NCI-H1417 treated with DMSO at 0.1 percent for 48 hours (cell line): Measurements from ENCODE around the gene DLGAP4.
A peak's percentile ranks its signal among the peaks of the same experiment; 100 is the strongest.

ENCODE experiments used
- DNase-seq: peaks from one replicate; lab custom pipeline; 2025; lab: John Stamatoyannopoulos, UW

DLGAP4 gene

GRCh38 chr20:36408219-36408618 is 102.1 kb downstream of the DLGAP4 start:
- no peak for DNase-seq

- no peak for DNase-seq
Measured at GRCh38 chr20:36411861-36412454, 105.8 kb downstream of the DLGAP4 start.

- no peak for DNase-seq
Measured at GRCh38 chr20:36415475-36416002, 109.4 kb downstream of the DLGAP4 start.

GRCh38 chr20:36418711-36419110 is 112.6 kb downstream of the DLGAP4 start:
- DNase-seq, result no peak

GRCh38 chr20:36421641-36422040 is 115.5 kb downstream of the DLGAP4 start:
- no peak for DNase-seq

GRCh38 chr20:36424314-36424713 is 118.2 kb downstream of the DLGAP4 start:
- no peak for DNase-seq

- no peak for DNase-seq
Measured at GRCh38 chr20:36425166-36425565, 119.0 kb downstream of the DLGAP4 start.

GRCh38 chr20:36431604-36432003 is 125.5 kb downstream of the DLGAP4 start:
- DNase-seq, result no peak

- DNase-seq, result no peak
Measured at GRCh38 chr20:36432096-36432495, 126.0 kb downstream of the DLGAP4 start.

- no peak for DNase-seq
Measured at GRCh38 chr20:36434383-36434782, 128.2 kb downstream of the DLGAP4 start.

GRCh38 chr20:36435124-36435523 is 129.0 kb downstream of the DLGAP4 start:
- no peak for DNase-seq

GRCh38 chr20:36435592-36436541 is 129.7 kb downstream of the DLGAP4 start:
- peak; percentile 40 for DNase-seq

- DNase-seq, result no peak
Measured at GRCh38 chr20:36439040-36439730, 133.0 kb downstream of the DLGAP4 start.

GRCh38 chr20:36439731-36440072 is 133.6 kb downstream of the DLGAP4 start:
- DNase-seq, result no peak

- no peak for DNase-seq
Measured at GRCh38 chr20:36440370-36441026, 134.4 kb downstream of the DLGAP4 start.

GRCh38 chr20:36441027-36441414 is 134.9 kb downstream of the DLGAP4 start:
- DNase-seq, result no peak

- DNase-seq, result no peak
Measured at GRCh38 chr20:36441416-36441815, 135.3 kb downstream of the DLGAP4 start.

- no peak for DNase-seq
Measured at GRCh38 chr20:36445847-36446246, 139.7 kb downstream of the DLGAP4 start.

- no peak for DNase-seq
Measured at GRCh38 chr20:36446557-36446956, 140.4 kb downstream of the DLGAP4 start.

GRCh38 chr20:36447101-36447500 is 141.0 kb downstream of the DLGAP4 start:
- DNase-seq, result no peak

GRCh38 chr20:36449663-36450062 is 143.5 kb downstream of the DLGAP4 start:
- no peak for DNase-seq

GRCh38 chr20:36454332-36454697 is 148.2 kb downstream of the DLGAP4 start:
- no peak for DNase-seq
